ENCODE data around the gene POU6F1.

The POU6F1 gene

GRCh38 chr12:51209259-51209658 lies 8.6 kb downstream of the POU6F1 start:
- H3K4me3 ChIP-seq (ENCODE audit: low read depth, low read length): no peak overlapping the region
- TF ChIP-seq, protein P1, sequence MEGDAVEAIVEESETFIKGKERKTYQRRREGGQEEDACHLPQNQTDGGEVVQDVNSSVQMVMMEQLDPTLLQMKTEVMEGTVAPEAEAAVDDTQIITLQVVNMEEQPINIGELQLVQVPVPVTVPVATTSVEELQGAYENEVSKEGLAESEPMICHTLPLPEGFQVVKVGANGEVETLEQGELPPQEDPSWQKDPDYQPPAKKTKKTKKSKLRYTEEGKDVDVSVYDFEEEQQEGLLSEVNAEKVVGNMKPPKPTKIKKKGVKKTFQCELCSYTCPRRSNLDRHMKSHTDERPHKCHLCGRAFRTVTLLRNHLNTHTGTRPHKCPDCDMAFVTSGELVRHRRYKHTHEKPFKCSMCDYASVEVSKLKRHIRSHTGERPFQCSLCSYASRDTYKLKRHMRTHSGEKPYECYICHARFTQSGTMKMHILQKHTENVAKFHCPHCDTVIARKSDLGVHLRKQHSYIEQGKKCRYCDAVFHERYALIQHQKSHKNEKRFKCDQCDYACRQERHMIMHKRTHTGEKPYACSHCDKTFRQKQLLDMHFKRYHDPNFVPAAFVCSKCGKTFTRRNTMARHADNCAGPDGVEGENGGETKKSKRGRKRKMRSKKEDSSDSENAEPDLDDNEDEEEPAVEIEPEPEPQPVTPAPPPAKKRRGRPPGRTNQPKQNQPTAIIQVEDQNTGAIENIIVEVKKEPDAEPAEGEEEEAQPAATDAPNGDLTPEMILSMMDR (IDR thresholded peaks at IDR 0.05; ENCODE audit: low read depth, low read length, missing control alignments): no peak
- in situ Hi-C loops (cut with HindIII; ENCODE audit: low sequenced_read_pairs): no loop called here
- no peak for DNase-seq (ENCODE audit: low read depth)

DNA sequence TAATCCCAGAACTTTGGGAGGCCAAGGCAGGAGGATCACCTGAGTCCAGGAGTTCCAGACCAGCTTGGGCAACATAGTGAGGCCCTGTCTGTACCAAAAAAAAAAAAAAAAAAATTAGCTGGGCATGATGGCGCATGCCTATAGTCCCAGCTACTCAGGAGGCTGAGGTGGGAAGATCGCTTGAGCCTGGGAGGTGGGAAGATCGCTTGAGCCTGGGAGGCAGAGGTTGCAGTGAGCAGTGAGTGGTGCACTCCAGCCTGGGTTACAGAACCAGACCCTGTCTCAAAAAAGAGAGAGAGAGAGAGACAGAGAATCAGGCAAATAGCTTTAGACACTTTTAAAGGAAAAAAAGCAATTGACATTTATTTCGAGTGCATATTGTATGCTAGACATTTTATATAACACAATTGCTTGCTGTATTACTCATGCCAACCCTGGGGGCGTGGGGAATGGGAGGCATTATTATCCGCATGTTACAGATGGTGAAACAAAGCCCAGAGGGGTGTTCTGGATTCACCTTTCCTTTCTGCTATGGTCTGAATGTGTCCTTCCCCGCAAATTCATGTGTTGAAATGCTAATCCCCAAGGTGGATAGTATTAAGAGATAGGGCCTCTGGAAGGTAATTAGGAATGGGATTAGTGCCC lies 9.7 kb downstream of the POU6F1 start:
- H3K4me3 ChIP-seq (ENCODE audit: low read depth, low read length): no peak overlapping the region
- no peak for DNase-seq (ENCODE audit: low read depth)
- TF ChIP-seq, protein P1 (IDR thresholded peaks at IDR 0.05; ENCODE audit: low read depth, low read length, missing control alignments): no peak
- in situ Hi-C loops (cut with HindIII; ENCODE audit: low sequenced_read_pairs): no loop called here

GRCh38 chr12:51205350-51205749 lies 12.5 kb downstream of the POU6F1 start:
- H3K4me3 ChIP-seq (ENCODE audit: low read depth, low read length): no peak overlapping the region
- DNase-seq (ENCODE audit: low read depth): no peak
- in situ Hi-C loops (cut with HindIII; ENCODE audit: low sequenced_read_pairs): no loop called here
- TF ChIP-seq, protein P1 (IDR thresholded peaks at IDR 0.05; ENCODE audit: low read depth, low read length, missing control alignments): no peak

- in situ Hi-C loops (cut with HindIII; ENCODE audit: low sequenced_read_pairs): no loop called here
- TF ChIP-seq, protein P1 (IDR thresholded peaks at IDR 0.05; ENCODE audit: low read depth, low read length, missing control alignments): no peak
- no peak overlapping the region for H3K4me3 ChIP-seq (ENCODE audit: low read depth, low read length)
- no peak for DNase-seq (ENCODE audit: low read depth)
Observed at GRCh38 chr12:51202718-51203117, 15.1 kb downstream of the POU6F1 start.

DNA sequence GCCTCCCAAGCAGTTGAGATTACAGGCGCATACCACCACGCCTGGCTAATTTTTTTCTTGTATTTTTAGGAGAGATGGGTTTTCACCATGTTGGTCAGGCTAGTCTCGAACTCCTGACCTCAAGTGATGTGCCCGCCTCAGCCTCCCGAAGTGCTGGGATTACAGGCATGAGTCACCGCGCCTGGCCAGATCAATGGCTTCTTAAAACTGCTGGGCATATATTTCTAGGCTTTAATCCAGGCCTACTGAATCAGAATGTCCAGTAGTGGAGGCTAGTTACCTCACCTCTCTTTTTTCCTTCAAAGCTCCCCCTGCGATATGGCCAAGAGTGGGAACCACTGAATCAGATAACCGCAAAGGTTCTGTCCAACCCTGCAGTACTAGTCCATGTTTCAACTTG lies 17.1 kb downstream of the POU6F1 start:
- in situ Hi-C loops (cut with HindIII; ENCODE audit: low sequenced_read_pairs): no loop called here
- TF ChIP-seq, protein P1 (IDR thresholded peaks at IDR 0.05; ENCODE audit: low read depth, low read length, missing control alignments): no peak
- no peak for DNase-seq (ENCODE audit: low read depth)
- no peak overlapping the region for H3K4me3 ChIP-seq (ENCODE audit: low read depth, low read length)

DNA sequence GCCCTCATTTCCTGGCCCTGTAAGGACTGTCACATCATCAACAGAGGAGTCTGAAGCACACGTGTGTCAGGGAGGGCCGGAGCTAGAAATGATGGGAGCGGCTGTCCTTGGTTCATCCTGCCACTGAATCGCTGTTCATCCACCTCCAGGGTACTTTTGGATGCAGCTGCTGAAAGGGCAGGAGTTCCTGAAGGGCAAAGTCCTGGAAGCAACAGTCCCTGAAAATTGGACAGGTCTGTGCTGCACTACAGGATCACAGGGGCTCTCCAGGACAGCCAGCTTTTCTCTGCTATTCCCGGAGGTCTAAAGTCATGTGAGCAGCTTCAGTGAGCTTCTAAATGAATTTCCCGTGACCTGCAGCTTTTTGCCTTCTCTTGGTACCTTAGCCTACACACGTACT lies 17.7 kb downstream of the POU6F1 start:
- no peak for DNase-seq (ENCODE audit: low read depth)
- TF ChIP-seq, protein P1 (IDR thresholded peaks at IDR 0.05; ENCODE audit: low read depth, low read length, missing control alignments): no peak
- in situ Hi-C loops (cut with HindIII; ENCODE audit: low sequenced_read_pairs): no loop called here
- H3K4me3 ChIP-seq (ENCODE audit: low read depth, low read length): no peak overlapping the region
